Measurements from ENCODE around the gene SULT1B1. TPM values are rescaled to one million over a fixed set of nuclear protein-coding genes. Genes with fewer than 3 reads are reported as not detected.

Gene SULT1B1
- total and polyA plus RNA-seq, 2 donors (not counting 1 experiment from before 2014, with no cell fraction given): 0.03 TPM; not detected in 1

DNA sequence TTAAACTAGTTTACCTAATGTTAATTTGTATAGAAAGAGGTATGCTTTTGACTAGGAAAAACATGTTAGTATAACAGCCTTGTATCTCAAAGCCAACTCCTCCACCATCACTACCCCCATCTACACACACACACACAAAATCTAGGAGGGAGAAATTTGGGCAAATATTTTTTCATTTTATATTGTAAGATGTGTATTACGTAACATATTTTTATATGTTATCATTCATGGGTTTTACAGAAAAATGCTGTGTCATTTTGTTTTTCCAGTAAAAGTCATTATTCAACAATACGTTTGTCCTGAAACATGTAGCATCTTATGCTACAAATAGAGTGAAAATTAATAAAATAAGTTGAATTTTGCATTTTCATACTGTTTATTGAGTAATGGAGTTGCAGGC lies 3.0 kb downstream of the SULT1B1 start:
- H3K4me2 ChIP-seq (ENCODE audit: extremely low read depth, insufficient read depth, low read length): no peak overlapping the region
- no peaks in the 10 kb centered on the region for H3K36me3 ChIP-seq (ENCODE audit: control insufficient read depth, insufficient read depth, low read length)
- DNase-seq (ENCODE audit: low read depth in 2 of 2): no peak
- H3K27me3 ChIP-seq (ENCODE audit: control insufficient read depth, insufficient read depth, low read length): no peaks in the 10 kb centered on the region
- H4K20me1 ChIP-seq (ENCODE audit: control insufficient read depth, extremely low read depth, insufficient read depth, low read length): no peaks in the 10 kb centered on the region
- H2AFZ ChIP-seq (ENCODE audit: low read length): no peak overlapping the region
- no peaks in the 10 kb centered on the region for H3K9me3 ChIP-seq (ENCODE audit: control insufficient read depth, insufficient read depth, low read depth, low read length)
- no peaks in the 10 kb centered on the region for H3K79me2 ChIP-seq (ENCODE audit: control insufficient read depth, insufficient read depth, low read length)
- H3K4me1 ChIP-seq (ENCODE audit: control insufficient read depth, extremely low read depth, insufficient read depth, low read length): no peaks in the 10 kb centered on the region
- no peak overlapping the region for H3K4me3 ChIP-seq (replicated peaks in 1 of 4; ENCODE audit: control extremely low read depth in 1 of 4, insufficient read depth in 1 of 4, low read depth in 3 of 4, low read length in 4 of 4)
- TF ChIP-seq EZH2 (IDR thresholded peaks at IDR 0.05; ENCODE audit: low read length, missing control alignments): no peak
- TF ChIP-seq, protein P1, sequence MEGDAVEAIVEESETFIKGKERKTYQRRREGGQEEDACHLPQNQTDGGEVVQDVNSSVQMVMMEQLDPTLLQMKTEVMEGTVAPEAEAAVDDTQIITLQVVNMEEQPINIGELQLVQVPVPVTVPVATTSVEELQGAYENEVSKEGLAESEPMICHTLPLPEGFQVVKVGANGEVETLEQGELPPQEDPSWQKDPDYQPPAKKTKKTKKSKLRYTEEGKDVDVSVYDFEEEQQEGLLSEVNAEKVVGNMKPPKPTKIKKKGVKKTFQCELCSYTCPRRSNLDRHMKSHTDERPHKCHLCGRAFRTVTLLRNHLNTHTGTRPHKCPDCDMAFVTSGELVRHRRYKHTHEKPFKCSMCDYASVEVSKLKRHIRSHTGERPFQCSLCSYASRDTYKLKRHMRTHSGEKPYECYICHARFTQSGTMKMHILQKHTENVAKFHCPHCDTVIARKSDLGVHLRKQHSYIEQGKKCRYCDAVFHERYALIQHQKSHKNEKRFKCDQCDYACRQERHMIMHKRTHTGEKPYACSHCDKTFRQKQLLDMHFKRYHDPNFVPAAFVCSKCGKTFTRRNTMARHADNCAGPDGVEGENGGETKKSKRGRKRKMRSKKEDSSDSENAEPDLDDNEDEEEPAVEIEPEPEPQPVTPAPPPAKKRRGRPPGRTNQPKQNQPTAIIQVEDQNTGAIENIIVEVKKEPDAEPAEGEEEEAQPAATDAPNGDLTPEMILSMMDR (conservative IDR thresholded peaks at IDR 0.05 in 1 of 2, IDR thresholded peaks at IDR 0.05 in 1 of 2; ENCODE audit: low read depth in 1 of 2, low read length in 2 of 2): no peak
- no peak overlapping the region for H3K27ac ChIP-seq (ENCODE audit: insufficient read depth, low read length)
- no peak overlapping the region for H3K9ac ChIP-seq (ENCODE audit: insufficient read depth, low read length)

DNA sequence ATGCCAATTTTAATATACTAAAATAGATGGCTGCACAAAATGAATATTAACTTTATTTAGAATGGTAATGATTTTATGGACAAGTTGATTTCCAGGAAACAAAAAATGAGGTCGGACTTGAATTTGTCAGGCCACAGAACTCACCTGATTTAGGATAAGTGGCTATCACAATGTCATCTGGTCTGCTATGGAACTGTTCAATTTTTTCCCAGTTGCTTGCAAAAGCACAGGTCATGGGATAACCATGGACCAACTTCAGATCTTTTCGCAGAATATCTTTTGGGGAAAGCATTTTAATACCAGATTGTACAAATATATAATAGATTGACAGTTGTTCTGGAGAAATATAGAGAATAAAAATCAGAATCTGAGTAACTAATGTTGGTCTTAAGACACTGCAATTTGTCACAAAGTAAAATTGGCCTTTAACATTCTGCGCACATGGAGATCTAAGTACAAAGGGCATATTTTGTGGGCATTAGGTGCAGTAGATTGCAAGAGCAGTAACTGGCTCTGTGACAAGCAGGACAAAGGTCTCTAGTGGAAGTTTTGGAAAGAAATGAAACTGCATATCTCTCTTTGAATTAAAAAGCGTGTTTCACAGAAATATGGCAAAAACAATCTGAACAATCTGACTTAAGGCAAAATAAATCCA lies 5.4 kb downstream of the SULT1B1 start:
- Histone ChIP-seq H3K9me3 (ENCODE audit: control insufficient read depth, insufficient read depth, low read depth, low read length) (no peaks in the 10 kb centered on the region), H3K27me3 (ENCODE audit: control insufficient read depth, insufficient read depth, low read length) (no peaks in the 10 kb centered on the region), H2AFZ (ENCODE audit: low read length) (no peak overlapping the region), H3K36me3 (ENCODE audit: control insufficient read depth, insufficient read depth, low read length) (no peaks in the 10 kb centered on the region), H3K79me2 (ENCODE audit: control insufficient read depth, insufficient read depth, low read length) (no peaks in the 10 kb centered on the region), H3K4me1 (ENCODE audit: control insufficient read depth, extremely low read depth, insufficient read depth, low read length) (no peaks in the 10 kb centered on the region), H3K9ac (ENCODE audit: insufficient read depth, low read length) (no peak overlapping the region), H3K4me3 (replicated peaks in 1 of 4; ENCODE audit: control extremely low read depth in 1 of 4, insufficient read depth in 1 of 4, low read depth in 3 of 4, low read length in 4 of 4) (no peak overlapping the region), H3K4me2 (ENCODE audit: extremely low read depth, insufficient read depth, low read length) (no peak overlapping the region), H3K27ac (ENCODE audit: insufficient read depth, low read length) (no peak overlapping the region), H4K20me1 (ENCODE audit: control insufficient read depth, extremely low read depth, insufficient read depth, low read length) (no peaks in the 10 kb centered on the region)
- no peak for TF ChIP-seq EZH2 (IDR thresholded peaks at IDR 0.05; ENCODE audit: low read length, missing control alignments)
- TF ChIP-seq, protein P1 (conservative IDR thresholded peaks at IDR 0.05 in 1 of 2, IDR thresholded peaks at IDR 0.05 in 1 of 2; ENCODE audit: low read depth in 1 of 2, low read length in 2 of 2): no peak
- DNase-seq (ENCODE audit: low read depth in 2 of 2): no peak

DNA sequence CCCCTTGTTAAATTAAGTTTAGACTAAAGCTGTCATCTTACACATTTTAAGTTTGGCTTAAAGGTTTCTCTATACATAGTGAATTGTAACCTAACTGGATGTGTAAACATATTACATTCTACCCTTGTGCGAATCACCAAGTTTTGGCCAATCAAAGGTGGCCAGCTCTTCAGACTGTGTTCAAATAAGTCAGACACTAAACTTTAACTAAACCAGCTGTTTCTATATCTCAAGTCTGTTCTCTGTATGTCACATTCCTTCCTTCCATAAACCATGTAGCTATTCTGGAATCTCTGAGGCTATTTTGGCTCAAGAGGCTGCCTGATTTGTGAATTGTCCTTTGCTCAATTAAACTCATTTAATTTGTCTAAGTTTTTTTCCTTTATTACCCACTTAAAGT lies 6.7 kb downstream of the SULT1B1 start:
- no peaks in the 10 kb centered on the region for H3K27me3 ChIP-seq (ENCODE audit: control insufficient read depth, insufficient read depth, low read length)
- no peak overlapping the region for H3K4me3 ChIP-seq (replicated peaks in 1 of 4; ENCODE audit: control extremely low read depth in 1 of 4, insufficient read depth in 1 of 4, low read depth in 3 of 4, low read length in 4 of 4)
- no peak overlapping the region for H3K9ac ChIP-seq (ENCODE audit: insufficient read depth, low read length)
- H4K20me1 ChIP-seq (ENCODE audit: control insufficient read depth, extremely low read depth, insufficient read depth, low read length): no peaks in the 10 kb centered on the region
- H3K27ac ChIP-seq (ENCODE audit: insufficient read depth, low read length): no peak overlapping the region
- H2AFZ ChIP-seq (ENCODE audit: low read length): no peak overlapping the region
- H3K4me1 ChIP-seq (ENCODE audit: control insufficient read depth, extremely low read depth, insufficient read depth, low read length): no peaks in the 10 kb centered on the region
- no peak overlapping the region for H3K4me2 ChIP-seq (ENCODE audit: extremely low read depth, insufficient read depth, low read length)
- no peaks in the 10 kb centered on the region for H3K79me2 ChIP-seq (ENCODE audit: control insufficient read depth, insufficient read depth, low read length)
- peak; percentile 19 to 50 for DNase-seq (ENCODE audit: low read depth in 2 of 2)
- no peaks in the 10 kb centered on the region for H3K36me3 ChIP-seq (ENCODE audit: control insufficient read depth, insufficient read depth, low read length)
- TF ChIP-seq EZH2 (IDR thresholded peaks at IDR 0.05; ENCODE audit: low read length, missing control alignments): no peak
- TF ChIP-seq, protein P1 (conservative IDR thresholded peaks at IDR 0.05 in 1 of 2, IDR thresholded peaks at IDR 0.05 in 1 of 2; ENCODE audit: low read depth in 1 of 2, low read length in 2 of 2): no peak
- H3K9me3 ChIP-seq (ENCODE audit: control insufficient read depth, insufficient read depth, low read depth, low read length): no peaks in the 10 kb centered on the region
